GM19372 (cell line): ENCODE measurements around the gene FREM1.
"Not testable (repeated sequence)": the region's sequence is repeated elsewhere in the genome, so short reads cannot be mapped to it uniquely, and the experiment has no call there.

Source experiments
- ATAC-seq: cut with Tn5 transposase; IDR thresholded peaks from one replicate; pipeline ENCODE4 v1.9.1; 2021; ENCODE audit warnings: mild to moderate bottlenecking, low read depth, moderate library complexity; ENCODE audit not compliant: unreplicated experiment

The FREM1 gene, protein sequence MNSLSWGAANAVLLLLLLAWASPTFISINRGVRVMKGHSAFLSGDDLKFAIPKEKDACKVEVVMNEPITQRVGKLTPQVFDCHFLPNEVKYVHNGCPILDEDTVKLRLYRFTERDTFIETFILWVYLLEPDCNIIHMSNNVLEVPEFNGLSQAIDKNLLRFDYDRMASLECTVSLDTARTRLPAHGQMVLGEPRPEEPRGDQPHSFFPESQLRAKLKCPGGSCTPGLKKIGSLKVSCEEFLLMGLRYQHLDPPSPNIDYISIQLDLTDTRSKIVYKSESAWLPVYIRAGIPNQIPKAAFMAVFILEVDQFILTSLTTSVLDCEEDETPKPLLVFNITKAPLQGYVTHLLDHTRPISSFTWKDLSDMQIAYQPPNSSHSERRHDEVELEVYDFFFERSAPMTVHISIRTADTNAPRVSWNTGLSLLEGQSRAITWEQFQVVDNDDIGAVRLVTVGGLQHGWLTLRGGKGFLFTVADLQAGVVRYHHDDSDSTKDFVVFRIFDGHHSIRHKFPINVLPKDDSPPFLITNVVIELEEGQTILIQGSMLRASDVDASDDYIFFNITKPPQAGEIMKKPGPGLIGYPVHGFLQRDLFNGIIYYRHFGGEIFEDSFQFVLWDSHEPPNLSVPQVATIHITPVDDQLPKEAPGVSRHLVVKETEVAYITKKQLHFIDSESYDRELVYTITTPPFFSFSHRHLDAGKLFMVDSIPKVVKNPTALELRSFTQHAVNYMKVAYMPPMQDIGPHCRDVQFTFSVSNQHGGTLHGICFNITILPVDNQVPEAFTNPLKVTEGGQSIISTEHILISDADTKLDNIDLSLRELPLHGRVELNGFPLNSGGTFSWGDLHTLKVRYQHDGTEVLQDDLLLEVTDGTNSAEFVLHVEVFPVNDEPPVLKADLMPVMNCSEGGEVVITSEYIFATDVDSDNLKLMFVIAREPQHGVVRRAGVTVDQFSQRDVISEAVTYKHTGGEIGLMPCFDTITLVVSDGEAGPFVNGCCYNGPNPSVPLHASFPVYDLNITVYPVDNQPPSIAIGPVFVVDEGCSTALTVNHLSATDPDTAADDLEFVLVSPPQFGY (N-terminal part only)

DNA sequence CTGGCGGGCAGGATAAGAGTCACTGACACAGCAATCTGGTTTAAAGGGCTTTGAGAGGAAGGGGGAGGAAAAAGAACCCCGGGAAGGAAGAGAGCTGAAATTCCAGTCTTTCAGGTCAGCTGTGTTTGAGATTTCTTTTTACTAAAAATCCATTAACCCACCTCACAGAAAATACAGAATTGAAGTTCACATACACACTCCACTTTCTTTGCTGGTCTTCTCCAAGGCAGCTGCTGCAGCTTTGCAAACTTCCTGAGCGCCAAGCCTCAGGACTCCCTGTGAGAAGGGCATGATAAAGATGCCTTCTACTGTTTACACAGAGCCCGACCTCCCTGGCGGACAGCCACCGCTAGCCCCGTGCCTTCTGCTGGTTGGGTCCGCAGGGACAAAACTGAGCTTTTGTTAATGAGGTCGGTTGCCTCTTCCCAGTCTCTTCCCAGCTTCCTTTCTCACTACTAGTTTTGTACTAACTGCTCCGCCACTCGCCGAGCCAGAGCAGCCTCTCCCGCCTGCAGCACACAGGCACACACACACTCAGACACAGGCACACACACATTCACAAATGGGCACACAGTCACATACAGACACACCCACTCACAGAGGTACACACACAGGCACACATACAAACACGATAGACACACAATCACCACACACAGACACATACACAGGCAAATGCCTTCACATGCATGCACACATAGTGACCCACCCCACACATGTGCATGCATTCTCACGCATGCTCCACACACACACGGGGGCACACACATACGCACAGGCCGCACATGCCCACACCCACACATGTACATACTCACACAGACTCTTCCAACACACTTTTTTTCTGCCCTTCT lies at the start of gene FREM1:
Gene FREM1, minus strand, starts transcription at position 468 of the 845 bp plus-strand sequence. CDS start 41,451 bp downstream, outside the sequence.
- no peak for ATAC-seq

DNA sequence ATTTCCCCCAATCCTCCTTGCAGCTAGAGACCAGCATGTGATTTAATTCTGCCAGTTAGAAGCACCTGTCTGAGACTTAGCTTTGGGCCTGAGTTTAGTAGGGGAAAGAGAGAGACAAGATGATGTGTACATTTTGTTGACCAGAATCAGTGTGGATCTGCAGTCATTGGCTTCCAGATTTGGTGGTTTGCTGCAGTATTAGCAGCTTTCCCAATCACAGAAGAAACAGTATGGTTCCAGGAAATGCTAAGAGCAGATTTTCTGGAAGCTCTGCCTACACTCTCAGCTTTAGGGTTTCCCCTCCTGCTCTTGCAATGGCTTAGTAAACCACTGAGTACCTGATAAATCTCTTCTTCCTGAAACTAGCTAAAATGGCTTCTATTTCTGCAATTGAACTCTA lies 48.8 kb upstream of the FREM1 start:
- no peak for ATAC-seq

DNA sequence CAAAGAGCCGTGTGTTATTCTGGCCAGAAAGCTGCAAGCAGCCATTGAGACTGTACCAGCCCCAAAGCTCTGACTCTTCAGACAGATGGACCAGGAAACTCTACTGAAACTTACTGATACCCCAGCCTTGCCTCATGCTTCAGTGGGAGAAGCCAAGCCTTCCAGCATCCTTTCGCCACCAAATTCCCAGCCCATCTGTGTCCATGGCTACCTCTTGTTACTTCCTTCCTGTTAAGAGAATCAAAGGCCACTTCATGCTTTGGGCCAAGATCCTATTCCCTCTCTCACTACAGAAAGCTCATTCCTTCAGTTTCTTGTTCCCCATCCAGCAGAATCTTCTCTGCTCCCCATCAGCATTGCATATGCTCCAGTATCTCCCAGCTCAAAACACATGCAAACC lies 46.9 kb upstream of the FREM1 start:
- ATAC-seq, result no peak

DNA sequence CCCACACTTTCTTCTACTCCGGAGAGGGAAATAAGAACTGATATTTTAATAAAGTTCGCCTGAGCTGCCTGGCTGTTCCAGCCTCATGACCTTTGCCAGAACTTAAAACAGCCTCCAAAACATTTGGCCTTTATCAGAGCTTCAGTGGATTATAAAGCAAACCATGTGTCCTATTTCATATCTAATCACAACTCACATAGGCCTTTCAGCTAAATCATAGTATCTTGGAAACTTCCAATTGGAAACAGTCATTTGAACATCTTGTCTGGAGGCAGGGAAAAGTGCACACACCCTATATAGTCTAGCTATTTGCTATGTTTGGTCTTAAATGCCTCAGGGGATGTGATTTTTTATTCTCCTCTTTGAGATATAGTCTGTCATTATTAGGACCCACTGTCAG lies 46.0 kb upstream of the FREM1 start:
- ATAC-seq, result no peak

DNA sequence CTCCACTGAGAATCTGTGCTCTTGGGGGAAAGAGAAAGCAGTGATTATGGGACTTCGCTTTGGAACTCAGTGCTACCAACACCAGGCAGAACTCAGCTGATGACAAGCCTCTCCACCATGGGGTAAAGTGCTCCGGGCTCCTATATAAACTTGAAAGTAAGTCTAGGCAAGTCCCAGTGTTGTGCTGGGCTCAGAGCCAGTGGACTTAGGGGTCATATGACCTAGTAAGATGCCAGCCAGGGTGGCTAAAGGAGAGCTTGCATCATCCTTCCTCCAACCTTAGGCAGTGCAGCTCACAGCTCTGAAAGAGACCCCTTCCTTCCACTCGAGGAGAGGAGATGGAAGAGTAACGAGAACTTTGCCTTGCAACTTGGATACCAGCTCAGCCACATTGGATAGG lies 35.1 kb upstream of the FREM1 start:
- ATAC-seq, result no peak

DNA sequence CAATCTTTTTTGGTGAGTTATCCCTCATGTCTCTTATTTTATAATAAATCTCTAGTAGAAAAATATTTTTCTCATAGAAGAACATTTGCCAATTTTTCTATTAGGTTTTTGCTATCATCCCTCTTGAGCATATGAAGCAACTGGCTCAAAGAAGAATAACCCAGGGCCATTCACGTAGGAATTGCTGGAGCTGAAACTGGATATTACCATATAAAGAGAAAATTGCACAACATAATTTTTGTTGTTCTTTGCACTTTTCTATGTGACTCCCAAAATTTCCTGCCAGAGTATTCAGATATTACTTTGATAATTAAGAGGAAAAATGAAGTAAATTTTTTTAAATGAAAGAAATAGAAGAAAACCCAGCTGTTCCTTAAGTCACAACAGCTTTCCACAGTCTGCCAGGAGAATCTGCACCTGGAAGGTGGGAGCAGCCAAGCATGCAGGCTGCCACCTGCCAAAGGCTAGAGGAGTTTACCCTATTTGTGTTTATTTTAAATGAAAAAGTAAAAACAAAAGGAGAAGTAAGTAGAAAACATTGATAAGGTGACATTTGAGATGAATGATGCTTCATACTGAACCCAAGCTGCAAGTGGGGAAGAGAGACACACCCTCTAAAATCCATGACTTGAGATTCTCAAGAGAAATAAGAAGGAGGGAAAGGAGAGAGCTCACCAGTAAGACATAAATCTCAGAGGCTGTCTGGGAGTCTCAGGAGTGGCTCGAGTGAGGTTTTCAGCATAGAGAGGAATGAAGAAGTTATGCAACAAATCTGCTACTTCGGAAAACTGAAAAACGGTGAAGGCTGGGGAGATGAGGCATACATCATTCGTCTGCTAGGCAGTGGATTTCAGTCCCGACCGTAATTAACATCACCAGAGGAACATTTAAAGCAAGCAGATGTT lies 31.5 kb upstream of the FREM1 start:
- no peak for ATAC-seq

DNA sequence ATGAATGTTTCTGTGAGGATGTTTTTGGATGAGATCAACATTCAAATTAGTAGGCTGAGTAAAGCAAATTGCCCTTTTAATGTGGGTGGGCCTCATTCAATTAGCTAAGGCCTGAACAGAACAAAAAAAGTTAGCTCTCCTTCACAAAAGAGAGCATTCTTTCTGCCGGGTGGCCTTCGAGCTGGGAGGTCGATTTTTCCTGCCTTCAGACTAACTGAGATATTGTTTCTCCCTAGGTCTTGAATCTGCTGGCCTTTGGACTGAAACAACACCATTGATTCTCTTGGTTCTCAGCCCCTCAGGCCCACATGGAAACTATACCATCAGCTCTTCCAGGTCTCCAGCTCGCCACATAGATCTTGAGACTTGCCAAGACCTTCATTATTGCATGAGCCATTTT lies 29.1 kb upstream of the FREM1 start:
- ATAC-seq, result no peak

DNA sequence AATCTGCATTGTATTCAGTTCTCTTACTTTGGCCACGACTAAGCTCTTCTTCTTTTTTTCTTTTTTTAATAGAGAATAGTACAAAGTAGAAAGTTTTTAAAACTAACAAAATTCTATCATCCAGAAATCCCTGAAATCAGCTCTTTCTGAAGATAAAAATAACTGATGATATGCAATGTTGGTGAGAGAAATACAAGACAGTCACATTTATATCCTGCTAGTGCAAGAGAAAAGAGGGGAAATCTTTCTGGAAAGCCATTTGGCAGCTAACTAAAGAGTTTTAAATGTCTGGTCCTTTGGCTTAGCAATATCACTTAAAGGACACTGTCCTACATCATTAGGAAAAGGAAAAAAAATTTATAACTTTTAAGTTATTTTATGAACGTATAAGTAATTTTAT lies 27.0 kb upstream of the FREM1 start:
- ATAC-seq, result no peak

DNA sequence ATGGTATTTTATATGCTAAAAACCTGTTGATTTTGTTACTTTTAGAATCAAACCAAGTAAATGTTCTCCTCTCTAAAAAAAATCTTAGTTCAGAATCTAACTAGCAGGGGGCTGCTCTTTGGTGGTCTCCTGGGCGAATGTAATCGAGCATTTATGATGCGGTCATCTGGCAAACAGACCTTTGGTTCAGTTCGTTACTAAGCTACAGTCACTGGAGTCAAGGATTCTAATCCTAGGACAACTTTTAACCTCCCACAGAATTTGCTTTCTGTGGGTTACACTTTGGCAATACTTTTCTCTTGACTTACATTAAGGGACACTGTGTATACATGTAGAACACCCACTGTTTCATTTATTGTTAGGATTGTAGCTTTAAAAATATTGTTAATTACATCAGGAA lies 26.3 kb upstream of the FREM1 start:
- ATAC-seq, result no peak

DNA sequence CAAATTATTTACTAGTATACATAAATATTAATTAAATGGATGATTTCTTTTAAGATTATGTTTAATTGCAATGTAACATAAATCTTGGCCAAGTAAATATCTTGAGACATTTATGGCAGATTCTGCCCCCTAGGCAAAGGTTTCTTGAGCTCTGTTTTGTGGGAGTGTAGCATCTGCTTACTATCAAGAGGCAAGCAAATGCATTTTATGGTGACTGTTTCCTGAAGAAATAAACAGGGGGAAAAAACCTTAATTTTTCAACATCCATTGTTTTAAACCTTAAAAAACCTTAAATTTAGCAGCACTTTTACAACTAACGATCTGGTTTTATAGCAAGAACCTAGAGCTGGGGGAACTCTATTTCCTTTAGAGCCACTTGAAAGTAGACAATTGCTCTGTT lies 25.7 kb upstream of the FREM1 start:
- no peak for ATAC-seq

DNA sequence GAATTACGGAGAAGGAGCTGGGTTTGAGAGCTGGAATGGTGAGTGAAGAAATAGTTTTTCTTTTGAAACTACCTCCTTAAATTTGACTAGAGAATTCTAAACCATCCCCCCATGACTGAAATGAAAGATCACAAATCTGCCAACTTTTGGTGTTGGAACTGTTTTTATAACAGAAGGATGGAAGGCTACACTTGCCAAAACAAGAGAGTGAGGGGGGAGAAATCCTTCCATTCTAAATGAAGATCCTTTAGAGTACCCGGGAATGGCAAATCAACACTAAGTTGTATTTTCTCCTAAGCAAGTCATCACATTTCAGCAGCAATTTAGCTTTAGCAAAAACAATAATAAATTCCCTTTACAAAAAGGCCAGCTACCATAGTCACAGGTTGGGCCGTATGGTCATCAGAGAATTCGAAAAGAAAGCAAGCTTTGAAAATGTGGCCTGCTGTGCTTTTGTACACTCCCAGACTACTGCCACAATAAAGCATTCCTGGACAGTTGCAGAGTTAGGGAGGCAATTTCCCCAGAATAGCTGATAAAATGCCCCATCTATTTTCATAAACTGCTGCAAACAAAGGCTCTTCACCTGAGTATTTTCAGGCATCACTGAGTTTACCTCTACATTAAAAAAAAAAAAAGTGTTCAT lies 25.0 kb upstream of the FREM1 start:
- no peak for ATAC-seq

DNA sequence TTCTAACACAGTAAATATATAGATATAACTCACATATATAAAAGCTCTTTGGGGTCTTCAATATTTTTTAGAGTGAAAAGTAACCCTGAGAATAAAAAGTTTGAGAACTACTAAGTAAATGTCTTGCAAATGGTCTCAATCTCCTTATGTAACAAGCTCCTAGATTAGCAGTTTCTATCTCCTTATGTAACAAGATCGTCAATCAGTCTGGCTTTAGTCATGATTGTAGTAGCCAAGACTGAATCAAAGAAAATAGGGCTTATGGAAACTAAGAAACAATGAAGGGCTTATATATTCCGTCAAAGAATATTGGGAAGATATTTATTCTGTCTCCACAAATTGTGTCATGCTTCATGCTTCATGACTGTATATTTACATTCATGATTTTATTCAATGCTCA lies 22.4 kb upstream of the FREM1 start:
- no peak for ATAC-seq

DNA sequence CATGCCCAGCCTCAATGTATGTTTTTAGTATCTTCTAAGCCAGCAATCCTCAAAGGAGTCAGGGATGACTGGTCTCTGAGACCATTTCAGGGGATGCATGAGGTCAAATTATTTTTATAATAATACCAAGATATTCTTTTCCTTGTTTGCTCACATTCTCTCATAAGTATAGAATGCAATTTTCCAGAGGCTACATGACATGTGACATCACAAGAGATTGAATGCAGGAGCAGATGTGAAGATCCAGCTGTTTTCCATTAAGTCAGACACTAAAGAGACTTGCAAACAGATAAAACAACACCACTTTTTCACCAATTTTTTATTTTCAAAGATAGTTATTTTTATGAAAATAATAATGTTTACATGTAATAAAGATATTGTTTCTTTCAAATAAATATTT lies 22.0 kb upstream of the FREM1 start:
- ATAC-seq, result no peak

DNA sequence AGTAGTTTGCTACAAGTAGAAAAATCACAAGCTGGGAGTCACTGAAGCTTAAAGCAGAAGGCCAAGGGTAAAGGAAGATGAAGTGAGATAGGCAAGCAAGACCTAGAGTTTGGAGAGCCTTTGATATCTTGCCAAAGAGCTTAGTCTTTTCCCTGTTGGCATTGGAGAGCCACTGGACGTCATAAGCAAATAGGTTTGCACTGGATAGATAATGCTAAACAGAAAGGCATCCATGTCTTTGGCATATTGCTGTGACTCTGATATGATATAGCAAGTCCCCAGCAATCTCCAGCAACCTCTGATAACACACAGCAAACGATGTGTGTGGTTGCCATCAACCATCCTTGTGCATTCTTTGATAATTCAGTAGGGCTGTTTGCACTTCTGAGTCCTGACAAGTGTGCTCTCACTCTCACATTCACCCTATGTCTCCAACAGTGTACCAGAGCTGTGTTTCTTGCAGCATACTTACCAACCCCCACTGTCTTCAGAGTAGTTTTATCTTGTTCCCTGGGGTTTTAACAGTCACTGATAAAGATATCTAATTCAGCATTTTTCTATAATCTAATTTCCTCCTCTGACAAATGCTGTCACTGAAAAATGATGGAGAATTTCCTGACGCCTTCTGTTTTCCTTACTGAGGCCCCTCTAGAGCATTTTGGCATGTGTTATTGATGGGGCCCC lies 16.9 kb upstream of the FREM1 start:
- ATAC-seq, result no peak

DNA sequence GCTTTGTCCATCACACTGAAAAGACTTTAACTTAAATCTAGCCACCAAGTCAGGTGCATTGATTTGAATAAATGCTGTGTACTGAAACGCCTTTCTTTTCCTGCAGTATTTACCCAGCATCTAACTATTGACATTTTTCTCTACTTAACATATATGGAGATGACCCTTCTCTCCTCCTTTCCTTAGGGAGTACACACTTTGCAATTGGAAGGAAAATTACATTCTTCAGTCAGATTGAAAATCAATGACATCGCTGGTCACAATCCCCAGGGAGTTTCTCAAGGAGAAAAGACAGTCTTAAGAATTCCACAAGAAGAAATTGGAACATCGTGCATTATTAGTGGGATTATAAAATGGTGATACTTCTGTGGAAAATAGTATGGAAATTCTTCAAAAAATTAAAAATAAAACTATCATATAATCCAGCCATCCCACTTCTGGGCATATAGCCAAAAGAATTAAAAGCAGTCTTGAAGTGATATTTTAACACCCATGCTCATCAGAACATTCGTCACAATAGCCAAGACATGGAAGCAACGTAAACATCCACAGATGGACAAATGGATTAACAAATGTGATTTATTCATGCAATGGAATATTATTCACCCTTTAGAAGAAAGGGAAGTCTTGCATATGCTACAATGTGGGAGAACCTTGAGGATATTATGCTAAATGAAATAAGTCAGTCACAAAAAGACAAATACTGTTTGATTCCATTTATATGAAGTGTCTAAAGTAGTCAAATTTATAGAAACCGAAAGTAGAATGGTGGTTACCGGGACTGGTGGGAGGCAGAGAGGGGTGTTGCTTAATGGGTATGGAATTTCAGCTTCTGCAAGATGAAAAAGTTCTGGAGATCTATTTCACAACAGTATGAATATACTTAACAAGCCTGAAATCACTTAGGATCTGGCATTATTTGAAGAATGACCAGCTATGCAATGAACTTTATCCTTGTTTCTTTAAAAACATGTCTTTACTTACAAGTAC lies 14.3 kb upstream of the FREM1 start:
- no peak for ATAC-seq

DNA sequence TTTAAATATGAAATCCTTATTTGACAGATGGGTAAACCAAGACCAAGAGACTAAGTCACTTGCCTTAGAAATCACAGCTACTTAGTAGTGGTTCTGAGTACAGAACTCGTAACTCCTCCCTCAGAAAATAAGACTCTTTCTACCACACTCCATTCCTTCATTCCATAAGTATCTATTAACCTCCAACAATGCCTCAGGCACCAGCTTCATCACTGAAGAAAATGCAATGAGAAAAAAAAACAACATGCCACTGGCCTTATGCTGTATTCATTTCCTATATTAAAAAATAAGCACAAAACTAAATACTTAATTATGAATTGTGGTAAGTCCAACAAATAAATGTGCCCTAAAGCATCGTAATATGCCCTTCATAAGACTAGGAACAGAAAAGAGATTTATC lies 13.5 kb upstream of the FREM1 start:
- ATAC-seq, result no peak

DNA sequence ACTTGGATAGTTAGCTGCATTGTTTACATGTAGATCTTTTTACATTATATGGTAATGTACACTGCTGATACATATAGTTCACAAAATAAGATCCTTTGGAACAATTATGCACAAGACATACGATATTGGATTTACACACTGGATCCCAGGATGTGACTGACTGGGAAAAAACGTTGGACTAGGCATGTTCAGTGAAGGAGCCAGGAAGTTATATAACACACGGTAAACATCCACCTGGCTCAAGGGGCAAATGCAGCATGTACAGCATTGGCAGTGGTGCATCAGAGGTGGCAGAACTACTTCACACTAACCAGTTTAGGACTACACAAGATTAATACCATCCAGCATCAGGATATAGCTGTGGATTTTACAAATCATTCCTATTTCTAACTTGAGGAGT lies 10.6 kb upstream of the FREM1 start:
- not testable (repeated sequence) for ATAC-seq
